CD4-positive, alpha-beta memory T cell (primary cell): ENCODE data around the gene SIX1. TPM values are rescaled to one million over a fixed set of nuclear protein-coding genes. Genes with fewer than 3 reads are reported as not detected.

ENCODE experiments used
- CTCF ChIA-PET: fragments of 350-600 bp; sonication (Branson Sonifier 250); formaldehyde crosslinking; loops from one replicate; lab custom pipeline; 2021; ENCODE audit warnings: inconsistent platforms; ENCODE audit not compliant: partially characterized antibody; lab: Charles Lee
- POLR2A ChIA-PET: fragments of 350-600 bp; sonication (Branson Sonifier 250); formaldehyde crosslinking; loops from one replicate; lab custom pipeline; 2021; ENCODE audit not compliant: partially characterized antibody; lab: Charles Lee
- DNase-seq, 5 donors: peaks; one replicate each; pipeline versions ENCODE4 v3.0.0 to v3.0.0-alpha.2; 2020 to 2022; ENCODE audit warnings: mixed read lengths in 1 of 5
- H3K27ac ChIP-seq: one replicate; pipeline ENCODE4 v1.7.0; 2013; ENCODE audit warnings: low read depth, low read length
- H3K27me3 ChIP-seq: 2 replicates; pipeline ENCODE4 v1.7.0; 2013; ENCODE audit warnings: mild to moderate bottlenecking, low read length, moderate library complexity; ENCODE audit not compliant: insufficient read depth
- H3K36me3 ChIP-seq: 2 replicates; pipeline ENCODE4 v1.7.0; 2013; ENCODE audit warnings: mild to moderate bottlenecking, low read length, moderate library complexity; ENCODE audit not compliant: insufficient read depth
- H3K4me1 ChIP-seq: 2 replicates; pipeline ENCODE4 v1.7.0; 2013; ENCODE audit warnings: mild to moderate bottlenecking, low read length, moderate library complexity; ENCODE audit not compliant: insufficient read depth
- H3K4me3 ChIP-seq, 2 donors: one replicate each; pipeline ENCODE4 v1.7.0; 2013; ENCODE audit warnings: low read length in 2 of 2, mild to moderate bottlenecking in 1 of 2
- H3K9me3 ChIP-seq, 2 donors: one replicate each; pipeline ENCODE4 v1.7.0; 2013; ENCODE audit warnings: low read length in 2 of 2, control low read depth in 1 of 2; ENCODE audit not compliant: control insufficient read depth in 1 of 2
- H3K27ac Mint-ChIP-seq, 7 donors: one replicate each; pipeline ENCODE4 v1.8.0; 2020 to 2021; ENCODE audit warnings: mixed read lengths in 7 of 7, mild to moderate bottlenecking in 6 of 7, inconsistent platforms in 3 of 7, moderate library complexity in 3 of 7
- H3K27me3 Mint-ChIP-seq, 2 donors: one replicate each; pipeline ENCODE4 v1.8.0; 2020 to 2021; ENCODE audit warnings: mixed read lengths in 2 of 2
- H3K36me3 Mint-ChIP-seq, 2 donors: one replicate each; pipeline ENCODE4 v1.8.0; 2020 to 2021; ENCODE audit warnings: mixed read lengths in 2 of 2, inconsistent platforms in 1 of 2, mild to moderate bottlenecking in 1 of 2
- H3K4me1 Mint-ChIP-seq, 4 donors: one replicate each; pipeline ENCODE4 v1.8.0; 2020 to 2021; ENCODE audit warnings: mixed read lengths in 4 of 4, mild to moderate bottlenecking in 1 of 4
- H3K4me3 Mint-ChIP-seq, 8 donors: one replicate each; pipeline ENCODE4 v1.8.0; 2020 to 2021; ENCODE audit warnings: mixed read lengths in 8 of 8, mild to moderate bottlenecking in 7 of 8, moderate library complexity in 6 of 8, inconsistent platforms in 3 of 8
- H3K9me3 Mint-ChIP-seq, 8 donors: one replicate each; pipeline ENCODE4 v1.8.0; 2020 to 2021; ENCODE audit warnings: mixed read lengths in 8 of 8, mild to moderate bottlenecking in 5 of 8, inconsistent platforms in 3 of 8, moderate library complexity in 1 of 8
- intact Hi-C: fragments of 100-400 bp; cut with micrococcal nuclease; formaldehyde crosslinking; loops from one replicate; pipeline ENCODE4 v1.15.1; 2023
- polyA plus RNA-seq, 2 donors: library from polyadenylated mRNA; unstranded; fragments of 300-500 nt; fragmentation: Illumina TruSeq; gene quantifications; one replicate each; pipeline ENCODE4 v1.2.3, GENCODE V29; 2021
- total RNA-seq, 2 experiments: library from RNA; stranded (reverse); gene quantifications; one replicate each; pipeline ENCODE4 v1.2.3, GENCODE V29; 2021

Gene SIX1
- total and polyA plus RNA-seq, 4 experiments from 2014 or later = not detected

GRCh38 chr14:60630129-60630528 is 19.1 kb downstream of the SIX1 start:
- Mint-ChIP-seq H3K27me3 (peaks cover 0 to 4% of the 10 kb centered on the region in 2 donors), H3K4me3 (no peak overlapping the region), H3K9me3 (no peaks in the 10 kb centered on the region), H3K36me3 (no peaks in the 10 kb centered on the region), H3K27ac (no peak overlapping the region), H3K4me1 (peaks cover 7 to 15% (median 10%) of the 10 kb centered on the region in 4 donors)
- no peaks in the 10 kb centered on the region for H3K27me3 ChIP-seq
- no peak overlapping the region for H3K4me3 ChIP-seq
- no peaks in the 10 kb centered on the region for H3K9me3 ChIP-seq
- no peak overlapping the region for H3K27ac ChIP-seq
- H3K36me3 ChIP-seq = no peaks in the 10 kb centered on the region
- CTCF ChIA-PET = no interaction called here
- intact Hi-C loops = no loop called here
- DNase-seq = no peak
- peaks cover 8% of the 10 kb centered on the region for H3K4me1 ChIP-seq
- POLR2A ChIA-PET = no interaction called here

GRCh38 chr14:60628892-60629291 is 20.4 kb downstream of the SIX1 start:
- Mint-ChIP-seq H3K36me3 (no peaks in the 10 kb centered on the region), H3K4me1 (peaks cover 7 to 15% (median 10%) of the 10 kb centered on the region in 4 donors), H3K27ac (no peak overlapping the region), H3K27me3 (peaks cover 2 to 9% of the 10 kb centered on the region in 2 donors), H3K9me3 (no peaks in the 10 kb centered on the region), H3K4me3 (no peak overlapping the region)
- H3K9me3 ChIP-seq = no peaks in the 10 kb centered on the region
- H3K27ac ChIP-seq = no peak overlapping the region
- CTCF ChIA-PET = interaction anchor here (1.4 to 1.6 kb wide), 2 partner anchors 397 to 624 kb away, joined by 3 to 4 read pairs; no protein-coding TSS in a partner anchor
- H3K36me3 ChIP-seq = no peaks in the 10 kb centered on the region
- intact Hi-C loops = loop anchor here (10.0 kb wide), 1 partner anchor 1496 kb away; no protein-coding TSS in a partner anchor
- POLR2A ChIA-PET = no interaction called here
- H3K4me1 ChIP-seq = peaks cover 8% of the 10 kb centered on the region
- H3K4me3 ChIP-seq = no peak overlapping the region
- no peak for DNase-seq
- no peaks in the 10 kb centered on the region for H3K27me3 ChIP-seq

- Histone ChIP-seq H3K27me3 (no peaks in the 10 kb centered on the region), H3K36me3 (no peaks in the 10 kb centered on the region), H3K4me1 (no peaks in the 10 kb centered on the region), H3K9me3 (no peaks in the 10 kb centered on the region), H3K4me3 (no peak overlapping the region), H3K27ac (no peak overlapping the region)
- ChIA-PET POLR2A (no interaction called here), CTCF (interaction anchor here (1.0 to 5.0 kb wide), 4 partner anchors 396 to 629 kb away, joined by 3 to 59 read pairs (median 18); no protein-coding TSS in a partner anchor)
- intact Hi-C loops = loop anchor here (10.0 kb wide), 1 partner anchor 1502 kb away; no protein-coding TSS in a partner anchor
- H3K36me3 Mint-ChIP-seq = no peaks in the 10 kb centered on the region
- no peak overlapping the region for H3K27ac Mint-ChIP-seq
- H3K27me3 Mint-ChIP-seq = peaks cover 2 to 20% of the 10 kb centered on the region in 2 donors
- no peaks in the 10 kb centered on the region for H3K4me1 Mint-ChIP-seq
- no peaks in the 10 kb centered on the region for H3K9me3 Mint-ChIP-seq
- H3K4me3 Mint-ChIP-seq = no peak overlapping the region
- DNase-seq = no peak
Observed at GRCh38 chr14:60622917-60623257, 26.4 kb downstream of the SIX1 start.

- Histone ChIP-seq H3K4me1 (no peaks in the 10 kb centered on the region), H3K36me3 (no peaks in the 10 kb centered on the region), H3K4me3 (no peak overlapping the region), H3K27ac (no peak overlapping the region), H3K9me3 (no peaks in the 10 kb centered on the region), H3K27me3 (no peaks in the 10 kb centered on the region)
- peaks cover 2 to 20% of the 10 kb centered on the region in 2 donors for H3K27me3 Mint-ChIP-seq
- no peak overlapping the region for H3K4me3 Mint-ChIP-seq
- intact Hi-C loops = loop anchor here (10.0 kb wide), 1 partner anchor 1502 kb away; no protein-coding TSS in a partner anchor
- H3K27ac Mint-ChIP-seq = no peak overlapping the region
- no peak for DNase-seq
- ChIA-PET CTCF (interaction anchor here (1.2 kb wide), 1 partner anchor 630 kb away, joined by 3 read pairs; no protein-coding TSS in a partner anchor), POLR2A (no interaction called here)
- no peaks in the 10 kb centered on the region for H3K36me3 Mint-ChIP-seq
- no peaks in the 10 kb centered on the region for H3K9me3 Mint-ChIP-seq
- no peaks in the 10 kb centered on the region for H3K4me1 Mint-ChIP-seq
Observed at GRCh38 chr14:60622210-60622916, 26.9 kb downstream of the SIX1 start.

- Histone ChIP-seq H3K27ac (no peak overlapping the region), H3K4me3 (no peak overlapping the region), H3K27me3 (no peaks in the 10 kb centered on the region), H3K36me3 (no peaks in the 10 kb centered on the region), H3K9me3 (no peaks in the 10 kb centered on the region), H3K4me1 (no peaks in the 10 kb centered on the region)
- no peak for DNase-seq
- Mint-ChIP-seq H3K36me3 (no peaks in the 10 kb centered on the region), H3K27me3 (peaks cover 2 to 20% of the 10 kb centered on the region in 2 donors), H3K4me3 (no peak overlapping the region), H3K4me1 (no peaks in the 10 kb centered on the region), H3K27ac (no peak overlapping the region), H3K9me3 (no peaks in the 10 kb centered on the region)
- intact Hi-C loops = loop anchor here (10.0 kb wide), 1 partner anchor 1503 kb away; no protein-coding TSS in a partner anchor
- ChIA-PET POLR2A (no interaction called here), CTCF (interaction anchor here (1.2 kb wide), 2 partner anchors 404 to 631 kb away, joined by 3 read pairs; no protein-coding TSS in a partner anchor)
Observed at GRCh38 chr14:60621386-60621785, 27.9 kb downstream of the SIX1 start.

- no peaks in the 10 kb centered on the region for H3K9me3 ChIP-seq
- no peaks in the 10 kb centered on the region for H3K4me1 ChIP-seq
- Mint-ChIP-seq H3K9me3 (peaks cover 0 to 3% (median 0%) of the 10 kb centered on the region in 8 donors), H3K27ac (no peak overlapping the region), H3K36me3 (no peaks in the 10 kb centered on the region), H3K4me1 (no peaks in the 10 kb centered on the region), H3K4me3 (no peak overlapping the region), H3K27me3 (peaks cover 8 to 18% of the 10 kb centered on the region in 2 donors)
- no peak overlapping the region for H3K27ac ChIP-seq
- POLR2A ChIA-PET = no interaction called here
- H3K27me3 ChIP-seq = no peaks in the 10 kb centered on the region
- no peaks in the 10 kb centered on the region for H3K36me3 ChIP-seq
- CTCF ChIA-PET = interaction anchor here (0.5 kb wide), 1 partner anchor 1492 kb away, joined by 3 read pairs; no protein-coding TSS in a partner anchor
- intact Hi-C loops = no loop called here
- H3K4me3 ChIP-seq = no peak overlapping the region
- DNase-seq = no peak
Observed at GRCh38 chr14:60618241-60618640, 31.0 kb downstream of the SIX1 start.

- H3K4me3 Mint-ChIP-seq = no peak overlapping the region
Observed at GRCh38 chr14:60616461-60616959, 32.8 kb downstream of the SIX1 start.

More at GRCh38 chr14:60616461-60616959, 32.8 kb downstream of the SIX1 start:
- DNase-seq = no peak
- CTCF ChIA-PET = interaction anchor here (1.4 kb wide), 1 partner anchor 9 kb away, joined by 4 read pairs; no protein-coding TSS in a partner anchor
- Histone ChIP-seq H3K27ac (no peak overlapping the region), H3K4me1 (no peaks in the 10 kb centered on the region), H3K9me3 (no peaks in the 10 kb centered on the region), H3K36me3 (no peaks in the 10 kb centered on the region), H3K27me3 (no peaks in the 10 kb centered on the region), H3K4me3 (no peak overlapping the region)
- Mint-ChIP-seq H3K9me3 (peaks cover 0 to 3% (median under 1%) of the 10 kb centered on the region in 8 donors), H3K36me3 (no peaks in the 10 kb centered on the region), H3K27ac (no peak overlapping the region), H3K4me1 (no peaks in the 10 kb centered on the region), H3K27me3 (peaks cover 8 to 11% of the 10 kb centered on the region in 2 donors)
- POLR2A ChIA-PET = no interaction called here
- intact Hi-C loops = no loop called here
